NB4 (cell line): ENCODE results near the gene RPTOR.

Source experiments
- DNase-seq: peaks from one replicate; pipeline ENCODE4 v3.0.0; 2010; ENCODE audit warnings: low read depth
- H3K4me3 ChIP-seq: one replicate; pipeline ENCODE4 v1.5.1; 2011; ENCODE audit warnings: mild to moderate bottlenecking, low read depth, low read length, moderate library complexity
- MYC ChIP-seq: IDR thresholded peaks from 2 replicates; pipeline ENCODE4 v1.6.1; 2011; ENCODE audit warnings: low read depth, low read length
- POLR2A ChIP-seq: IDR thresholded peaks from 2 replicates; pipeline ENCODE4 v1.6.1; 2011; ENCODE audit warnings: mild to moderate bottlenecking; ENCODE audit not compliant: insufficient read length; ENCODE audit errors: extremely low read depth
- TF ChIP-seq, protein P1 (sequence below): IDR thresholded peaks from 2 replicates; pipeline ENCODE4 v1.6.1; 2011; ENCODE audit warnings: low read depth, low read length
- TF ChIP-seq, protein P2 (sequence below): IDR thresholded peaks from one replicate; pipeline ENCODE4 v1.5.1; 2012; ENCODE audit warnings: low read depth, low read length

Gene RPTOR

DNA sequence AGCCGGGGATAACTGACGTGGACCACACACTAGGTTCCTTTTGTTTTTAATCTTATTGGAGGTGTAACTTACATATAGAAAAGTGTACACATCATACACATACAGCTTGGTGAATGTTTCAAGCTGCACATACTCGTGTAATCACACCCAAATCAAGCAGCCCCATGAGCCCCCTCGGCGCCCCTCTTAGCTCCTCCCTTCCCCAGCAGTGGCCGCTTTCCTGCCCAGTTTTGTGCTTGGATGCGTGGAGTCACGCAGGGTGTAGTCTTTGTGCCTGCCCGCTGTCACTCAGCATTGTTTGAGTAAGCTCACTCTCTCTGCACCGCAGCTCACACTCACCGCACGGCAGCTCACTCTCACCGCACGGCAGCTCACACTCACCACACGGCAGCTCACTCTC lies 295.3 kb downstream of the RPTOR start:
- TF ChIP-seq, protein P1, sequence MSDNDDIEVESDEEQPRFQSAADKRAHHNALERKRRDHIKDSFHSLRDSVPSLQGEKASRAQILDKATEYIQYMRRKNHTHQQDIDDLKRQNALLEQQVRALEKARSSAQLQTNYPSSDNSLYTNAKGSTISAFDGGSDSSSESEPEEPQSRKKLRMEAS: no peak
- TF ChIP-seq MYC (no peak), POLR2A (no peak)
- TF ChIP-seq, protein P2, sequence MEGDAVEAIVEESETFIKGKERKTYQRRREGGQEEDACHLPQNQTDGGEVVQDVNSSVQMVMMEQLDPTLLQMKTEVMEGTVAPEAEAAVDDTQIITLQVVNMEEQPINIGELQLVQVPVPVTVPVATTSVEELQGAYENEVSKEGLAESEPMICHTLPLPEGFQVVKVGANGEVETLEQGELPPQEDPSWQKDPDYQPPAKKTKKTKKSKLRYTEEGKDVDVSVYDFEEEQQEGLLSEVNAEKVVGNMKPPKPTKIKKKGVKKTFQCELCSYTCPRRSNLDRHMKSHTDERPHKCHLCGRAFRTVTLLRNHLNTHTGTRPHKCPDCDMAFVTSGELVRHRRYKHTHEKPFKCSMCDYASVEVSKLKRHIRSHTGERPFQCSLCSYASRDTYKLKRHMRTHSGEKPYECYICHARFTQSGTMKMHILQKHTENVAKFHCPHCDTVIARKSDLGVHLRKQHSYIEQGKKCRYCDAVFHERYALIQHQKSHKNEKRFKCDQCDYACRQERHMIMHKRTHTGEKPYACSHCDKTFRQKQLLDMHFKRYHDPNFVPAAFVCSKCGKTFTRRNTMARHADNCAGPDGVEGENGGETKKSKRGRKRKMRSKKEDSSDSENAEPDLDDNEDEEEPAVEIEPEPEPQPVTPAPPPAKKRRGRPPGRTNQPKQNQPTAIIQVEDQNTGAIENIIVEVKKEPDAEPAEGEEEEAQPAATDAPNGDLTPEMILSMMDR: no peak
- no peak overlapping the region for H3K4me3 ChIP-seq
- no peak for DNase-seq

DNA sequence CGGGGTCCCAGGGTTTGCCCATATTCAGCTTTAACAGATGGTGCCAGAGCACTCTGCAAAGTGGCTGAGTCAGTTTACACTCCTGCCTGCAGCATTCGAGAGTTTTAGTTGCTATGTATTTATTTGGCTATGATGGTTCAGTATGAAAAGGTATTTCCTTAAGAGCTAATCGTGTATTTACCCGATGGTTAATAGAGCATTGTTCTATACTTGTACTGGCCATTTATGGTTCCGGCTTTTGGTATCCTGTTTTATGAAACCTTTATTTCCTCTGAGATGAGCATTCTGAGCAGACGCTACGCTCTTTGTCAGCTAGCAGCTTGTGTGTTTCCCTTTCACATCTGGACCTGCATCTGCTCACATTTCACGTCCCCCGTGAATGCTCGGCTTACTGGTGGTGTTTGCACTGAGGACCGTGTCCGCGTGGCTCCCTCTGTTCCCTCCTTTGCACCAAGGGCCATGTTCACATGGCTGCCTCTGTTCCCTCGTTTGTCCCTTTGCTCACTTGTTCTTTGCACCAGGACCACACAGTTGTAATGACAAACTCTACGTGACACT lies 297.9 kb downstream of the RPTOR start:
- TF ChIP-seq POLR2A (no peak), MYC (no peak)
- TF ChIP-seq, protein P2: no peak
- TF ChIP-seq, protein P1: no peak
- no peak overlapping the region for H3K4me3 ChIP-seq
- DNase-seq: no peak

DNA sequence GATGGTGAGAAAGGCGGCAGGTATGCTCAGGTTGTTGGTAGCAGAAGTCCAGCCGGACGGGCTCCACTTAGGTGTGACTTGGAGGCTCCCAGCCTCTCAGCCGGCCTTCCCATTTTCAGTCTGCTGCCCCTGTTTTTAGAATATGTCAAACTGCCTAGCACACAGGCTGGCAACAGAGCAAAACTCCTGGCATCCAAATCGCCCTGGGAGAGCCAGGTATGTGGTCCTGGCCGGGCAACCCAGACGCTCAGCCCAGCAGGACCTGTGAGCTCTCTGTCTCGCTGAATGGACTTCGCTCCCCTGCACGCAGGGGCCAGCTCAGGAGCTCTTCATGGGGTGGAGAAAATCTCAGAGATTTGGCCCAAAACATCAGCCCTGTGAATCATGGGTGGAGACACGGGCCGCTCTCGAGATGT lies 299.1 kb downstream of the RPTOR start:
- no peak for DNase-seq
- TF ChIP-seq MYC: no peak
- TF ChIP-seq, protein P1: no peak
- no peak for TF ChIP-seq POLR2A
- TF ChIP-seq, protein P2: no peak
- H3K4me3 ChIP-seq: no peak overlapping the region

DNA sequence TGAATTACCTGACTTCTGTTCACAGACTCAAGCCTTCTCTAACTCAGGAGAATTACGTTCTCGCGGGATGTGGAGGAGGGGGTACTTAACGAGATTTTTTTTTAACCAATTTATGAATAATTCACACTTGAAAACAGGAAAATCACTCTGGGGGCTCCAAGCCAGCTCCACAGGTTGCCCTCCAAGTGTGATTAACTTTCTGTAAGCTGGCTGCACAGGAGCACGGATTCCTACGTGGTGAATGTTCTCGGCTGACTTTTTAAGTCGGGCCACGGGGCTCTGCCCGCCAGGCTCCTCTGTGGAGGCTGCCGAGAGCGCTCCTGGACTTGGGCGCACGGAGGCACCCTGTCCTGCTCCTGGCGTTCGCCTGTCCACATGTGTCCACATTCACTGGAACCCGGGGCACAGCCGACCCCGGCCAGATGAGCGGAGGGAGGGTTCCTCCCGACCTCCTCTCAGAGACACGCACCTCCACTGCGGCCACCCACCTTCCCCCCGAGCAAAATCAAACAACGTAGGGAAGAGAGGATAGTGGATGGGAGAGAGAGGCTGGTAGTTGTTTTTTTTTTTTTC lies 299.9 kb downstream of the RPTOR start:
- no peak for DNase-seq
- H3K4me3 ChIP-seq: no peak overlapping the region
- no peak for TF ChIP-seq MYC
- TF ChIP-seq, protein P1: no peak
- no peak for TF ChIP-seq POLR2A
- TF ChIP-seq, protein P2: no peak

DNA sequence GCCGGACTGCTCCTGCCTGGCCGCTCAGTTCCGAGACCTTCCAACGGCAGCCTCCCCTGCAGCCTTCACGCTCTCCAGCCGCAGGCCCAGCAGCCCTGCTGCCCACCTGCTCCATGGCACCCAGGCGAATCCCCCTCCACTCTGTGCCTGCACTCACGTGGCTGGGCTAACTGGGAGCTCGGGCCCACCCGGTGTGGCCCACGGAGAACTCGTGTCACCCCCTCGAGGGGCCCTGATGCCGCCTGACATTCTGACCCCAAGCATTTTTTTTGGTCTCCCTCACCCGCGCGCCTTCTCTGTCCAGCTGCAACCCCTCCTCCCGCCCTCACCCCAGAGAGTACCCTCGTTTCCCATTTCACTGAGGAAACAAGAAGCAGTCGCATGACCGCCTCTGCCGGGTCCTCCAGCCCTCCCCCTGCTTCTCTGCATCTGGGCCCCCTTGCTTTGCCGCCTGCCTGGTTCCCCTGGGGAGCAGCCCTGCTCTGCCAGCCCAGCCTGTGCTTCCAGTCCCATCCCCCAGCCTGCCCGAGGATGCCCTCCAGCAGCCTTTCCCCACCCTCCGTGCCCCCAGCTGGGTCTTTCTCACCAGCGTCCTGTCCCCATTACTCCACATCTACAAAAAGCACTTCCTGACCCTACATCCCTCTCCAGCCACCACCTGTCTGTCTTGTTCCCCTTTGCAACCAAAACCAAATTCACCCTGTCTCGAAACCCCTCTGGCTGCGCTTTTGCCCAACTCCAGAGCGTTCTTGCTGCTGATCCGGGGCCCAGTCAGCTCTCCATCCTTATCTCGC lies 300.6 kb downstream of the RPTOR start:
- no peak overlapping the region for H3K4me3 ChIP-seq
- TF ChIP-seq MYC: no peak
- TF ChIP-seq, protein P2: no peak
- TF ChIP-seq POLR2A: no peak
- TF ChIP-seq, protein P1: no peak
- no peak for DNase-seq
